Vein endothelial cell (primary cell): ENCODE results near the gene SPATA31C2. TPM values are rescaled to one million over a fixed set of nuclear protein-coding genes. Genes with fewer than 3 reads are reported as not detected.

Source experiments
- total RNA-seq: library from RNA; depleted of rRNA; stranded (reverse); fragments of >200 nt; gene quantifications from 2 replicates; pipeline ENCODE4 v1.2.3, GENCODE V29; 2012

SPATA31C2 gene
- not detected in 2 replicates for total RNA-seq

DNA sequence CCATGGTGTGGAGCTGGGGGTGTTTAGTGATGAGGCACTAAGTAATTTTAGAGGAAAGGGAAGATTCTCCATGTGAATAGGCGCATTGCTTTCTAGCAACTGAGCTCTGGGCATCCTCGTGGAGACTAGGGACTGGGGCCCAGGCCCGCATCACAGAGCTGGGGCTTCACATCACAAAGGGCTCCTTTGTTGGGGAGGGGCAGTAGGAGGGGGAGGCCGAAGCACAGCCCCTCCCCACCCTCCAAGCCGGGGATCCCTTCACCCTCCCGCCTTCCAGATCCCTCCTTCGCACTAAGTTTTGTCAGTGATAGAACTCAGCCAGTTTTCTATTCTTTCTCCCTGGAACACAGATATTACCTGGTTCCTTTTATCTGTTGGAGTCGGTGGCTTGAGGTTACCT lies at the start of gene SPATA31C2:
SPATA31C2 (minus strand) TSS at position 101 of the 400 bp plus-strand sequence; CDS start at position 72, 29 bp downstream.

Other genes starting within 250 kb of the SPATA31C2 start
- not detected in 2 replicates for gene SPATA31C1, start 220.5 kb downstream of the SPATA31C2 start, total RNA-seq
- gene CDK20, start 163.9 kb downstream of the SPATA31C2 start, total RNA-seq = 0.67 and 0.98 TPM in 2 replicates
- gene SPIN1, start 250.0 kb upstream of the SPATA31C2 start, total RNA-seq = 58.8 and 62.8 TPM in 2 replicates